MM.1S (cell line): ENCODE results near the gene TRIM8.

Experiments
- EZH2 ChIP-seq: fragments of 300-600 bp; sonication (generic); optimal IDR thresholded peaks from 2 replicates; pipeline ENCODE3; 2017; ENCODE audit warnings: low read depth, mild to moderate bottlenecking, antibody characterized with exemption, low read length, mixed read lengths
- EZH2phosphoT487 ChIP-seq: fragments of 300-600 bp; sonication (generic); IDR thresholded peaks from 2 replicates; pipeline ENCODE4 v1.6.1; 2018; ENCODE audit warnings: antibody characterized with exemption, low read length
- TF ChIP-seq, protein P1 (sequence below): fragments of 300-600 bp; sonication (generic); IDR thresholded peaks from 2 replicates; pipeline ENCODE4 v1.5.1; 2016; ENCODE audit warnings: antibody characterized with exemption, low read length, mixed read lengths

DNA sequence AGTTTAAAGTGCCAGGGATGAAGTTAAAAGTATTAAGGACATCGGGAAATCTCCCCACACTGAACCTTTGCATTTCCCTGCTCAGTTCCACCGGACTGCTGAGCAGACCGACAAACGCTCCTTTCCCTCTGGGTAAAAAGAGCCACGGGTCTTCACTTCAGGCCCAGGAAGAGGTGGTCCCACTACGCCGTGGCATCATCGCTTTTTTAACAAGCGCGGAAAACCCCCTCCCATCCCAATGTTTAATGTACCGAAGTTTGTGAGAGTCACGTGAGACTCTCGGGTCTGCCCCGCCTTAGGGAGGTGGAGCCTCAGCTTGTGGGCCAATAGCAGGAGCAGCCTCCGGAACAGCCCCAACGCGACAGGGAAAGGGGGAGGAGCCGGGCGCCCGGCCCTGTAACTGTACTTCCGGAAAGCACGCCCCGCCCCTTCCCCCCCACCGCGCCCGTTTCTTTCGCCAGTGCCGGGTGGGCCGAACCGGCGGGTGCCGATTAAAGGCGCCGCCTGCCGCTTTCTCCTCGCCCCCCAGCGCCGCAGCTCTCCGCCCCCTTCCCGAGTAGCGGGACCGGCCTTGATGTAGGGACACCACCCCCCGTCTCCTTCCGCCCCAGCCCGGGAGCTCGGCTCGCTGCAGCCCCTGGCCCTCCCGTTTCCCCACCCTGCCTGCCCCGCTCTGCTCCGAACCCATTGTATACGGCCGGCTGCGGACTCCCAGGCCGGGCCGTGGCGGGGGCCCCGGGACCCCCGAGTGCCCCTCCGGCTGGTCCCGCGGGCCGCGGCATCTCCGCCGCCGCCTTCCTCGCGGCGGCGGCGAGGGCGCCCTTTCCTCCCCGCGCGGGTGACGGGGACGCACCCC lies 2.2 kb upstream of the TRIM8 start:
- TF ChIP-seq, protein P1, sequence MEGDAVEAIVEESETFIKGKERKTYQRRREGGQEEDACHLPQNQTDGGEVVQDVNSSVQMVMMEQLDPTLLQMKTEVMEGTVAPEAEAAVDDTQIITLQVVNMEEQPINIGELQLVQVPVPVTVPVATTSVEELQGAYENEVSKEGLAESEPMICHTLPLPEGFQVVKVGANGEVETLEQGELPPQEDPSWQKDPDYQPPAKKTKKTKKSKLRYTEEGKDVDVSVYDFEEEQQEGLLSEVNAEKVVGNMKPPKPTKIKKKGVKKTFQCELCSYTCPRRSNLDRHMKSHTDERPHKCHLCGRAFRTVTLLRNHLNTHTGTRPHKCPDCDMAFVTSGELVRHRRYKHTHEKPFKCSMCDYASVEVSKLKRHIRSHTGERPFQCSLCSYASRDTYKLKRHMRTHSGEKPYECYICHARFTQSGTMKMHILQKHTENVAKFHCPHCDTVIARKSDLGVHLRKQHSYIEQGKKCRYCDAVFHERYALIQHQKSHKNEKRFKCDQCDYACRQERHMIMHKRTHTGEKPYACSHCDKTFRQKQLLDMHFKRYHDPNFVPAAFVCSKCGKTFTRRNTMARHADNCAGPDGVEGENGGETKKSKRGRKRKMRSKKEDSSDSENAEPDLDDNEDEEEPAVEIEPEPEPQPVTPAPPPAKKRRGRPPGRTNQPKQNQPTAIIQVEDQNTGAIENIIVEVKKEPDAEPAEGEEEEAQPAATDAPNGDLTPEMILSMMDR: no peak
- TF ChIP-seq EZH2: no peak
- no peak for TF ChIP-seq EZH2phosphoT487
